Caco-2 (cell line): Measurements from ENCODE around the gene CLMP. TPM values are rescaled to one million over a fixed set of nuclear protein-coding genes. Genes with fewer than 3 reads are reported as not detected.

Experiments
- BruUV-seq: library from RNA; stranded (reverse); fragments of 400-500 nt; replicated peaks from 2 replicates; lab custom pipeline; 2021; lab: Mats Ljungman, UMichigan
- CTCF ChIA-PET: fragments of 300-600 bp; sonication (Branson Sonifier 250); formaldehyde crosslinking; loops from one replicate; lab custom pipeline; 2022; ENCODE audit warnings: antibody characterized with exemption; lab: Charles Lee
- POLR2A ChIA-PET: fragments of 300-600 bp; sonication (Branson Sonifier 250); formaldehyde crosslinking; loops from one replicate; lab custom pipeline; 2022; ENCODE audit warnings: antibody characterized with exemption; lab: Charles Lee
- DNase-seq, 2 experiments: peaks; one replicate each; pipeline versions ENCODE4 v3.0.0 to v3.0.0-alpha.2; 2020 to 2022
- H3K27me3 ChIP-seq: replicated peaks from 2 replicates; pipeline ENCODE4 v1.6.0; 2011; ENCODE audit warnings: low read length; ENCODE audit not compliant: control insufficient read depth, insufficient read depth
- H3K36me3 ChIP-seq: 2 replicates; pipeline ENCODE4 v1.5.1; 2011; ENCODE audit warnings: low read length; ENCODE audit not compliant: control insufficient read depth, insufficient read depth
- H3K4me1 ChIP-seq: fragments of 250-450 bp; sonication (Bioruptor Pico); 2 replicates; pipeline ENCODE4 v1.5.1; 2020; ENCODE audit warnings: mild to moderate bottlenecking
- H3K4me3 ChIP-seq: 2 replicates; pipeline ENCODE4 v1.5.1; 2011; ENCODE audit warnings: low read depth, mild to moderate bottlenecking, control low read depth, low read length
- H3K9me3 ChIP-seq: fragments of 250-450 bp; sonication (Bioruptor Pico); 2 replicates; pipeline ENCODE4 v1.5.1; 2020; ENCODE audit warnings: mild to moderate bottlenecking, moderate library complexity
- H3K27ac Mint-ChIP-seq: one replicate; pipeline ENCODE4 v1.8.0; 2022; ENCODE audit warnings: mixed read lengths; ENCODE audit not compliant: unreplicated experiment
- H3K27me3 Mint-ChIP-seq: one replicate; pipeline ENCODE4 v1.8.0; 2022; ENCODE audit warnings: mixed read lengths; ENCODE audit not compliant: insufficient read depth, unreplicated experiment
- H3K36me3 Mint-ChIP-seq: one replicate; pipeline ENCODE4 v1.8.0; 2022; ENCODE audit warnings: mild to moderate bottlenecking, mixed read lengths; ENCODE audit not compliant: insufficient read depth, unreplicated experiment
- H3K4me1 Mint-ChIP-seq: one replicate; pipeline ENCODE4 v1.8.0; 2022; ENCODE audit warnings: low read depth, mixed read lengths; ENCODE audit not compliant: unreplicated experiment
- H3K4me3 Mint-ChIP-seq: one replicate; pipeline ENCODE4 v1.8.0; 2022; ENCODE audit warnings: mild to moderate bottlenecking, moderate library complexity, mixed read lengths; ENCODE audit not compliant: unreplicated experiment
- H3K9me3 Mint-ChIP-seq: one replicate; pipeline ENCODE4 v1.8.0; 2022; ENCODE audit warnings: mixed read lengths; ENCODE audit not compliant: unreplicated experiment
- CTCF ChIP-seq, 2 experiments: fragments of 200-600 bp in 1 of 2; IDR thresholded peaks; 1 replicate in 1 of 2; 2 replicates in 1 of 2; pipeline versions ENCODE4 v1.5.1 to v1.8.0; 2011 to 2022; ENCODE audit warnings: antibody characterized with exemption in 1 of 2, control low read depth in 1 of 2, inconsistent platforms in 1 of 2, low read depth in 1 of 2, low read length in 1 of 2, mild to moderate bottlenecking in 1 of 2, moderate library complexity in 1 of 2; ENCODE audit not compliant: insufficient read depth in 1 of 2, severe bottlenecking in 1 of 2, unreplicated experiment in 1 of 2
- intact Hi-C: fragments of 100-400 bp; cut with micrococcal nuclease; formaldehyde crosslinking; loops from one replicate; pipeline ENCODE4 v1.10.0; 2022; ENCODE audit not compliant: unreplicated experiment
- total RNA-seq: library from RNA; stranded (reverse); gene quantifications from 2 replicates; pipeline ENCODE4 v1.2.3, GENCODE V29; 2022

Gene CLMP
- total RNA-seq, 1 experiment from 2014 or later: 58.9 TPM

GRCh38 chr11:123164732-123165450, 30.2 kb downstream of the CLMP start:
- TF ChIP-seq CTCF (IDR thresholded peaks at IDR 0.05; ENCODE audit: insufficient read depth in 1 of 2, low read depth in 1 of 2, low read length in 1 of 2, severe bottlenecking in 1 of 2, unreplicated experiment in 1 of 2): no peak
- CTCF ChIA-PET: interaction anchor here (1.1 to 5.1 kb wide), 4 partner anchors 23 to 97 kb away, joined by 3 to 79 read pairs (median 6); no protein-coding TSS in a partner anchor
- H3K27me3 Mint-ChIP-seq: no peaks in the 10 kb centered on the region
- intact Hi-C loops: no loop called here
- no peaks in the 10 kb centered on the region for H3K9me3 ChIP-seq
- no peak for DNase-seq
- no peak overlapping the region for H3K27ac Mint-ChIP-seq
- H3K27me3 ChIP-seq: no peaks in the 10 kb centered on the region
- no peak overlapping the region for H3K4me3 ChIP-seq
- H3K36me3 Mint-ChIP-seq: peaks cover 7% of the 10 kb centered on the region
- no peaks in the 10 kb centered on the region for H3K4me1 ChIP-seq
- POLR2A ChIA-PET: no interaction called here
- no TSS peak for BruUV-seq
- no peaks in the 10 kb centered on the region for H3K36me3 ChIP-seq
- peaks cover 10% of the 10 kb centered on the region for H3K4me1 Mint-ChIP-seq
- H3K4me3 Mint-ChIP-seq: no peak overlapping the region
- no peaks in the 10 kb centered on the region for H3K9me3 Mint-ChIP-seq

GRCh38 chr11:123163621-123164020, 31.4 kb downstream of the CLMP start:
- no peaks in the 10 kb centered on the region for H3K4me1 ChIP-seq
- ChIA-PET CTCF (interaction anchor here (0.6 to 5.1 kb wide), 5 partner anchors 24 to 98 kb away, joined by 3 to 79 read pairs (median 3); no protein-coding TSS in a partner anchor), POLR2A (interaction anchor here (0.6 kb wide), 2 partner anchors 84 to 103 kb away, joined by 3 read pairs; no protein-coding TSS in a partner anchor)
- intact Hi-C loops: no loop called here
- H3K36me3 ChIP-seq: no peaks in the 10 kb centered on the region
- TF ChIP-seq CTCF (IDR thresholded peaks at IDR 0.05; ENCODE audit: insufficient read depth in 1 of 2, low read depth in 1 of 2, low read length in 1 of 2, severe bottlenecking in 1 of 2, unreplicated experiment in 1 of 2): peak; percentile 34 to 67
- no TSS peak for BruUV-seq
- Mint-ChIP-seq H3K9me3 (no peaks in the 10 kb centered on the region), H3K27me3 (no peaks in the 10 kb centered on the region), H3K4me1 (peaks cover 10% of the 10 kb centered on the region), H3K27ac (no peak overlapping the region), H3K36me3 (peaks cover 15% of the 10 kb centered on the region), H3K4me3 (no peak overlapping the region)
- H3K9me3 ChIP-seq: no peaks in the 10 kb centered on the region
- no peak overlapping the region for H3K4me3 ChIP-seq
- H3K27me3 ChIP-seq: no peaks in the 10 kb centered on the region
- no peak for DNase-seq

- BruUV-seq: no TSS peak
- H3K4me3 ChIP-seq: no peak overlapping the region
- no peaks in the 10 kb centered on the region for H3K9me3 Mint-ChIP-seq
- peaks cover 21% of the 10 kb centered on the region for H3K36me3 Mint-ChIP-seq
- no peaks in the 10 kb centered on the region for H3K36me3 ChIP-seq
- no peaks in the 10 kb centered on the region for H3K27me3 Mint-ChIP-seq
- intact Hi-C loops: no loop called here
- H3K27ac Mint-ChIP-seq: no peak overlapping the region
- no peak for TF ChIP-seq CTCF (IDR thresholded peaks at IDR 0.05; ENCODE audit: insufficient read depth in 1 of 2, low read depth in 1 of 2, low read length in 1 of 2, severe bottlenecking in 1 of 2, unreplicated experiment in 1 of 2)
- ChIA-PET CTCF (interaction anchor here (0.6 to 0.8 kb wide), 2 partner anchors 23 to 100 kb away, joined by 3 to 4 read pairs; no protein-coding TSS in a partner anchor), POLR2A (interaction anchor here (0.6 kb wide), 1 partner anchor 87 kb away, joined by 3 read pairs; no protein-coding TSS in a partner anchor)
- no peaks in the 10 kb centered on the region for H3K4me1 ChIP-seq
- H3K9me3 ChIP-seq: no peaks in the 10 kb centered on the region
- H3K4me3 Mint-ChIP-seq: no peak overlapping the region
- H3K27me3 ChIP-seq: no peaks in the 10 kb centered on the region
- peaks cover 9% of the 10 kb centered on the region for H3K4me1 Mint-ChIP-seq
- no peak for DNase-seq
These were observed 33.5 kb downstream of the CLMP start for GRCh38 chr11:123161376-123162030.
